GM12878 (cell line): ENCODE results near the gene MAN2B1. TPM values are rescaled to one million over a fixed set of nuclear protein-coding genes. Genes with fewer than 3 reads are reported as not detected.

ENCODE experiments used
- ATAC-seq: fragments of 200-7000 bp; cut with Tn5 transposase; 3 replicates; pipeline ENCODE4 v1.9.1; 2020; ENCODE audit warnings: mild to moderate bottlenecking, moderate library complexity
- BruUV-seq: library from RNA; stranded (reverse); fragments of 400-500 nt; replicated peaks from 2 replicates; lab custom pipeline; 2021; lab: Mats Ljungman, UMichigan
- CTCF ChIA-PET: fragments of 300-600 bp; sonication (Branson Sonifier 250); formaldehyde crosslinking; extraction: SDS; loops from one replicate; lab custom pipeline; 2021; ENCODE audit warnings: inconsistent platforms; lab: Yijun Ruan, JAX
- POLR2A ChIA-PET: fragments of 350-600 bp; formaldehyde crosslinking; extraction: SDS; loops from one replicate; lab custom pipeline; 2021; ENCODE audit warnings: inconsistent platforms; lab: Charles Lee
- RAD21 ChIA-PET: fragments of 300-600 bp; sonication (Branson Sonifier 250); formaldehyde crosslinking; loops from one replicate; lab custom pipeline; 2023; ENCODE audit warnings: antibody characterized with exemption; ENCODE audit not compliant: unreplicated experiment; lab: Charles Lee
- SMC1A ChIA-PET: fragments of 300-600 bp; sonication (Branson Sonifier 250); formaldehyde crosslinking; loops from one replicate; lab custom pipeline; 2023; ENCODE audit not compliant: unreplicated experiment, uncharacterized antibody; lab: Charles Lee
- DNase-seq: peaks from one replicate; pipeline ENCODE4 v3.0.0-alpha.2; 2011; ENCODE audit warnings: low read depth, low spot score
- FAIRE-seq: peaks from 3 replicates; lab custom pipeline; 2011; peaks lifted over from hg19 to GRCh38; lab: Jason Lieb, UNC
- H2AFZ ChIP-seq: 2 replicates; pipeline ENCODE4 v1.6.0; 2011; ENCODE audit warnings: low read depth, low read length, control low read depth; ENCODE audit not compliant: control insufficient read depth
- H3K27ac ChIP-seq: 2 replicates; pipeline ENCODE4 v1.5.1; 2011; ENCODE audit warnings: control low read depth; ENCODE audit not compliant: control insufficient read depth, insufficient read depth
- H3K27me3 ChIP-seq, 2 experiments: replicated peaks in 1 of 2; 2 replicates each; pipeline versions ENCODE4 v1.6.0 to v1.6.1; 2011; ENCODE audit warnings: low read length in 1 of 2; ENCODE audit not compliant: control insufficient read depth in 2 of 2, insufficient read depth in 2 of 2
- H3K36me3 ChIP-seq, 2 experiments: 2 replicates each; pipeline ENCODE4 v1.5.1; 2011; ENCODE audit warnings: low read length in 1 of 2; ENCODE audit not compliant: control insufficient read depth in 2 of 2, insufficient read depth in 2 of 2
- H3K4me1 ChIP-seq: 2 replicates; pipeline ENCODE4 v1.6.1; 2011; ENCODE audit warnings: mild to moderate bottlenecking, low read length, moderate library complexity, mixed read lengths; ENCODE audit not compliant: control insufficient read depth, insufficient read depth
- H3K4me2 ChIP-seq: 2 replicates; pipeline ENCODE4 v1.6.0; 2011; ENCODE audit warnings: control low read depth; ENCODE audit not compliant: control insufficient read depth, insufficient read depth
- H3K4me3 ChIP-seq: fragments of 200-600 bp; sonication (generic); 2 replicates; pipeline ENCODE4 v1.5.1; 2016
- H3K79me2 ChIP-seq: 2 replicates; pipeline ENCODE4 v1.6.0; 2011; ENCODE audit warnings: low read length; ENCODE audit not compliant: control insufficient read depth, insufficient read depth
- H3K9ac ChIP-seq: 2 replicates; pipeline ENCODE4 v1.8.0; 2011; ENCODE audit warnings: low read length, control low read depth, mixed read lengths; ENCODE audit not compliant: control insufficient read depth, insufficient read depth
- H3K9me3 ChIP-seq: replicated peaks from 3 replicates; pipeline ENCODE4 v1.5.1; 2011; ENCODE audit warnings: mild to moderate bottlenecking, low read length; ENCODE audit not compliant: control insufficient read depth, insufficient read depth
- H4K20me1 ChIP-seq: 2 replicates; pipeline ENCODE4 v1.6.0; 2011; ENCODE audit not compliant: control insufficient read depth, insufficient read depth
- ATF7 ChIP-seq: fragments of 450-650 bp; IDR thresholded peaks from 2 replicates; pipeline ENCODE4 v1.6.1; 2016; ENCODE audit warnings: low read depth, mild to moderate bottlenecking
- CBX5 ChIP-seq: sonication (generic); IDR thresholded peaks from 2 replicates; pipeline ENCODE4 v1.6.1; 2016; ENCODE audit warnings: low read depth, moderate library complexity, mild to moderate bottlenecking, inconsistent platforms
- CHD4 ChIP-seq: fragments of 200-600 bp; sonication (generic); IDR thresholded peaks from 2 replicates; pipeline ENCODE4 v1.6.1; 2016; ENCODE audit warnings: mild to moderate bottlenecking
- EZH2 ChIP-seq: IDR thresholded peaks from 2 replicates; pipeline ENCODE4 v1.6.1; 2012; ENCODE audit warnings: low read depth, mild to moderate bottlenecking, control low read depth, inconsistent platforms, low read length, borderline replicate concordance; ENCODE audit not compliant: control insufficient read depth
- IKZF2 ChIP-seq, 2 experiments: fragments of 450-650 bp; IDR thresholded peaks; 2 replicates each; pipeline ENCODE4 v1.6.1; 2017; ENCODE audit warnings: mild to moderate bottlenecking in 2 of 2, moderate library complexity in 2 of 2
- KLF5 ChIP-seq: fragments of 450-650 bp; IDR thresholded peaks from 2 replicates; pipeline ENCODE4 v1.6.1; 2014; ENCODE audit warnings: mild to moderate bottlenecking; ENCODE audit not compliant: partially characterized antibody
- NFYB ChIP-seq: IDR thresholded peaks from 2 replicates; pipeline ENCODE4 v1.6.1; 2011; ENCODE audit warnings: low read depth, mild to moderate bottlenecking, low read length, improper control_type of control experiment, moderate library complexity; ENCODE audit not compliant: insufficient read depth
- NRF1 ChIP-seq: conservative IDR thresholded peaks from 2 replicates; pipeline ENCODE4 v1.6.1; 2011; ENCODE audit warnings: mild to moderate bottlenecking, low read depth, low read length, improper control_type of control experiment
- PML ChIP-seq: IDR thresholded peaks from 2 replicates; pipeline ENCODE4 v1.6.1; 2012; ENCODE audit warnings: low read length, inconsistent platforms
- POLR2A ChIP-seq: IDR thresholded peaks from 2 replicates; pipeline ENCODE4 v1.6.1; 2011; ENCODE audit warnings: low read depth, mild to moderate bottlenecking, low read length
- SKIL ChIP-seq: fragments of 450-650 bp; IDR thresholded peaks from 2 replicates; pipeline ENCODE4 v1.6.1; 2017; ENCODE audit warnings: mild to moderate bottlenecking, low read depth, inconsistent platforms; ENCODE audit not compliant: poor library complexity, severe bottlenecking
- STAT1 ChIP-seq: fragments of 450-650 bp; conservative IDR thresholded peaks from 2 replicates; pipeline ENCODE4 v1.6.1; 2014; ENCODE audit warnings: antibody characterized with exemption, mild to moderate bottlenecking
- USF2 ChIP-seq: IDR thresholded peaks from 2 replicates; pipeline ENCODE4 v1.6.1; 2011; ENCODE audit warnings: low read depth, low read length, improper control_type of control experiment, borderline replicate concordance
- ZNF687 ChIP-seq: fragments of 450-650 bp; IDR thresholded peaks from 2 replicates; pipeline ENCODE4 v1.6.1; 2017; ENCODE audit warnings: mild to moderate bottlenecking, moderate library complexity
- WGBS: methylation state at CpG from one replicate; pipeline ENCODE4 v1.1.6; 2016; ENCODE audit warnings: low lambda C conversion rate; ENCODE audit not compliant: insufficient replicate concordance, insufficient coverage; ENCODE audit errors: missing lambda C conversion rate; 5-methylcytosine and 5-hydroxymethylcytosine counted together
- in situ Hi-C: fragments of 300-500 bp; cut with MboI; formaldehyde crosslinking; loops from 9 replicates; pipeline ENCODE4 v1.14.3; 2018; ENCODE audit warnings: mixed read lengths
- intact Hi-C: fragments of 100-400 bp; cut with micrococcal nuclease; formaldehyde crosslinking; loops from one replicate; pipeline ENCODE4 v1.14.2; 2022; ENCODE audit not compliant: unreplicated experiment
- polyA plus RNA-seq, 11 experiments: library from polyadenylated mRNA; depleted of rRNA in 4 of 11; unstranded in 6 of 11; stranded (reverse) in 5 of 11; fragments of >200 nt; fragmentation: Nextera tagmentation in 4 of 11; fragmentation: Illumina TruSeq in 1 of 11; extraction: Ambion mirVana in 4 of 11; extraction: Trizol in 1 of 11; gene quantifications; 1 replicate in 1 of 11; 2 replicates in 10 of 11; pipeline versions ENCODE4 v1.2.1 to v1.2.3, GENCODE V29; 2011 to 2016; ENCODE audit warnings: inconsistent platforms in 2 of 11, missing spikeins in 2 of 11, low read depth in 1 of 11
- total RNA-seq, 4 experiments: library from RNA; depleted of rRNA in 3 of 4; stranded (reverse); fragments of >200 nt in 3 of 4; fragmentation: Illumina TruSeq in 1 of 4; extraction: Trizol in 1 of 4; gene quantifications; 2 replicates each; pipeline versions ENCODE4 v1.2.1 to v1.2.3, GENCODE V29; 2013 to 2021

MAN2B1 gene
- total and polyA plus RNA-seq, 10 of the 15 experiments (the other 5 are each of a cell fraction or from before 2014, with no cell fraction given) = 7.6 to 224 (median 81.4) TPM

- no peak for TF ChIP-seq SKIL
Measured at GRCh38 chr19:12629215-12629614, 37.3 kb downstream of the MAN2B1 start (continued).

- in situ Hi-C loops = no loop called here
- intact Hi-C loops = no loop called here
- SMC1A ChIA-PET = interaction anchor here (0.8 kb wide), 1 partner anchor 12 kb away, joined by 3 read pairs; no protein-coding TSS in a partner anchor
- no peaks in the 10 kb centered on the region for H4K20me1 ChIP-seq
- POLR2A ChIA-PET = no interaction called here
- FAIRE-seq (no peak), DNase-seq (no peak), ATAC-seq (no peak)
- H3K36me3 ChIP-seq = peaks cover 10 to 33% of the 10 kb centered on the region in 2 experiments
- H3K27ac ChIP-seq = no peak overlapping the region
- CTCF ChIA-PET = interaction anchor here (0.9 kb wide), 1 partner anchor 11 kb away, joined by 3 read pairs; no protein-coding TSS in a partner anchor
- no peaks in the 10 kb centered on the region for H3K4me1 ChIP-seq
- H3K9ac ChIP-seq = no peak overlapping the region
- peaks cover 38% of the 10 kb centered on the region for H3K9me3 ChIP-seq
- RAD21 ChIA-PET = no interaction called here
- H3K4me2 ChIP-seq = no peak overlapping the region
- H2AFZ ChIP-seq = no peak overlapping the region
- no TSS peak for BruUV-seq
- 97% methylated on average over 17 of the region's 17 CpGs for WGBS
- no peaks in the 10 kb centered on the region for H3K27me3 ChIP-seq
- H3K79me2 ChIP-seq = no peaks in the 10 kb centered on the region; the same call in 1 of the 2 replicates
- no peak overlapping the region for H3K4me3 ChIP-seq
- TF ChIP-seq ATF7 (no peak), CHD4 (no peak), NRF1 (no peak), NFYB (no peak), KLF5 (peak; percentile 86), PML (no peak), IKZF2 (IDR thresholded peaks at IDR 0.05) (no peak), EZH2 (no peak), CBX5 (peak; percentile 87), STAT1 (no peak), POLR2A (no peak), USF2 (no peak), ZNF687 (no peak)
Measured at GRCh38 chr19:12628040-12629022, 38.2 kb downstream of the MAN2B1 start.
